ENCODE data around the gene THAP4. TPM values are rescaled to one million over a fixed set of nuclear protein-coding genes. Genes with fewer than 3 reads are reported as not detected.
A peak's percentile ranks its signal among the peaks of the same experiment; 100 is the strongest.

Gene THAP4
- total and polyA plus RNA-seq, 8 donors: 36.3 to 48.4 (median 42.2) TPM

GRCh38 chr2:241640165-241640795 is 3.3 kb upstream of the THAP4 start:
- Histone ChIP-seq H3K36me3 (peaks cover 0 to 4% of the 10 kb centered on the region in 2 donors), H3K4me1 (peaks cover 20 to 42% of the 10 kb centered on the region in 2 donors), H3K4me3 (no peak overlapping the region), H3K27me3 (no peaks in the 10 kb centered on the region), H3K9me3 (no peaks in the 10 kb centered on the region), H3K27ac (no peak overlapping the region)
- no peak for ATAC-seq
- DNase-seq: no peak
- TF ChIP-seq CTCF (IDR thresholded peaks at IDR 0.05): no peak
- intact Hi-C loops (cut with DNase I): no loop called here

GRCh38 chr2:241639385-241639784 is 2.4 kb upstream of the THAP4 start:
- H3K9me3 ChIP-seq: no peaks in the 10 kb centered on the region
- peaks cover 0 to 4% of the 10 kb centered on the region in 2 donors for H3K36me3 ChIP-seq
- ATAC-seq: no peak
- DNase-seq: no peak
- no peak overlapping the region for H3K4me3 ChIP-seq
- H3K27me3 ChIP-seq: no peaks in the 10 kb centered on the region
- no peak overlapping the region for H3K27ac ChIP-seq
- no peak for TF ChIP-seq CTCF (IDR thresholded peaks at IDR 0.05)
- H3K4me1 ChIP-seq: peaks cover 20 to 45% of the 10 kb centered on the region in 2 donors
- intact Hi-C loops (cut with DNase I): no loop called here

GRCh38 chr2:241638940-241639339 is 2.0 kb upstream of the THAP4 start:
- no peaks in the 10 kb centered on the region for H3K9me3 ChIP-seq
- DNase-seq: peak in 1 of 4 donors; percentile 60
- H3K27ac ChIP-seq: no peak overlapping the region
- ATAC-seq: no peak
- intact Hi-C loops (cut with DNase I): no loop called here
- TF ChIP-seq CTCF (IDR thresholded peaks at IDR 0.05): no peak
- peaks cover 0 to 7% of the 10 kb centered on the region in 2 donors for H3K36me3 ChIP-seq
- no peaks in the 10 kb centered on the region for H3K27me3 ChIP-seq
- peak overlapping the region in 1 of 2 donors; percentile 85 for H3K4me3 ChIP-seq
- peaks cover 20 to 45% of the 10 kb centered on the region in 2 donors for H3K4me1 ChIP-seq

- H3K36me3 ChIP-seq: peaks cover 0 to 16% of the 10 kb centered on the region in 2 donors
- H3K9me3 ChIP-seq: no peaks in the 10 kb centered on the region
- no peak for TF ChIP-seq CTCF (IDR thresholded peaks at IDR 0.05)
- DNase-seq (peak in 1 of 4 donors; percentile 42), ATAC-seq (peak; percentile 3)
- intact Hi-C loops (cut with DNase I): no loop called here
- H3K4me1 ChIP-seq: peaks cover 20 to 45% of the 10 kb centered on the region in 2 donors
- H3K27me3 ChIP-seq: no peaks in the 10 kb centered on the region
- peak overlapping the region; percentile 71 to 85 for H3K4me3 ChIP-seq
- H3K27ac ChIP-seq: peak overlapping the region; percentile 98 to 99
These were observed 1.1 kb upstream of the THAP4 start for GRCh38 chr2:241637795-241638660.
